Ishikawa (cell line): ENCODE measurements around the gene JPH4.

ENCODE experiments used
- CEBPB ChIP-seq: IDR thresholded peaks from 2 replicates; pipeline ENCODE4 v1.6.1; 2012
- EP300 ChIP-seq: IDR thresholded peaks from 2 replicates; pipeline ENCODE4 v1.6.1; 2012; ENCODE audit warnings: borderline replicate concordance
- FOXM1 ChIP-seq: IDR thresholded peaks from 2 replicates; pipeline ENCODE4 v1.6.1; 2012; ENCODE audit warnings: low read depth, borderline replicate concordance
- RAD21 ChIP-seq: IDR thresholded peaks from 2 replicates; pipeline ENCODE4 v1.6.1; 2012; ENCODE audit warnings: low read depth
- REST ChIP-seq: IDR thresholded peaks from 2 replicates; pipeline ENCODE4 v1.6.1; 2012; ENCODE audit warnings: low read depth, mild to moderate bottlenecking
- TAF1 ChIP-seq: IDR thresholded peaks from 2 replicates; pipeline ENCODE4 v1.6.1; 2012; ENCODE audit warnings: low read depth, mild to moderate bottlenecking
- TEAD4 ChIP-seq: IDR thresholded peaks from 2 replicates; pipeline ENCODE4 v1.6.1; 2012

DNA sequence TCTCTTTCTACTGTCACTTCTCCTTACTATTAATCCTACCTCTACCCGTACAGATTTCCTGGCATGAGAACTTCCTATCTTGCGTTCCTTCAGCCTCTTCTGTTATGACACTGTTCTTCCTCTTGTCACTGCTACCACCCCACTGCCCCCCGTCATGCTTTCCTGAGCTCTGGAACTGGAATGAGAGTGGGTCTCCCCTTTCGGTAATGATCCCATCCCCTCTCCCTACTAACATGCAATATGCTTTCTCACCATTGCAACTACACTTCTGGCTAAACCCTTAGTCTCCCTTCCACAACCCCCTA, 6.1 kb downstream of the JPH4 start:
- no peak for TF ChIP-seq EP300
- no peak for TF ChIP-seq RAD21
- TF ChIP-seq TAF1, result no peak
- no peak for TF ChIP-seq CEBPB
- TF ChIP-seq REST, result no peak
- no peak for TF ChIP-seq FOXM1
- TF ChIP-seq TEAD4, result no peak
